Stimulated activated CD4-positive, alpha-beta T cell treated with anti-CD3 and anti-CD28 coated beads, Interleukin-1b, Interleukin-23, amount 100 ng/mL, for 1 hour (primary cell): Measurements from ENCODE around the gene ZNF792.
"Not testable (repeated sequence)": the region's sequence is repeated elsewhere in the genome, so short reads cannot be mapped to it uniquely, and the experiment has no call there.

ENCODE experiments used
- DNase-seq, 2 donors: peaks; one replicate each; pipeline ENCODE4 v3.0.0-alpha.2; 2020; ENCODE audit warnings: low read depth in 2 of 2

Gene ZNF792

GRCh38 chr19:34970185-34970780, 6.3 kb upstream of the ZNF792 start:
- not testable (repeated sequence) for DNase-seq

DNA sequence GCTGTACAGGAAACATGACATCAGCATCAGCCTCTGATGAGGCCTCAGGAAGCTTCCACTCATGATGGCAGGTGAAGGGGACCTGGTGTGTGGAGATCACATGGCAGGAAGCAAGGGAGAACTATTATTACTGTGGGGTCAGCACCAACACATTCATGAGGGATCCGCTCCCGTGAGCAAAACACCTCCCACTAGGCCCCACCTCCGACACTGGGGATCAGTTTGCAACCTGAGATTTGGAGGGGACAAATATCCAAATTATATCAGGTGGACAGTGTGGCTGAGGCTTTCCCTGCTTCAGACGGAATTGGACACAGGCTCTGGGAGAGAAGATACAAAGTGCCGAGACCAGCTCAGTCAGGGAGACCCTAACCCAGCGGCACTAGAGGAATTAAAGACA, 5.7 kb upstream of the ZNF792 start:
- no peak for DNase-seq

DNA sequence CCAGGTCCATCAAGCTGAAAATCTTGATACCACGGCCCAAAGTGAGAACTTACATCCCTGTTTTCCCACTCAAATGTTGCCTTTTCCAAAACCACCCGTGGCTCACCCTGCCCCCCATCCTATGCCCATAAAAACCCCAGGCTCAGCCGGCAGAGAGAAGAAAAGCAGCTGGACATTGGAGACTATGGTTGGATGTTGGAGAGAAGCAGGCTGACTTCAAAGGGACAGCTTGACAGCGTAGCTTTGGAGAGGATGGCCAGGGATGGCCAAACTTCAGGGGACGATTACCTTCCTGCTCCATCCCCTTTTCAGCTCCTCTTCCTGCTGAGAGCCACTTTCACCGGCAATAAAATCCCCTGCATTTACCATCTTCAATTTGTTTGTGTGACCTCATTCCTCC, 3.5 kb upstream of the ZNF792 start:
- no peak for DNase-seq

DNA sequence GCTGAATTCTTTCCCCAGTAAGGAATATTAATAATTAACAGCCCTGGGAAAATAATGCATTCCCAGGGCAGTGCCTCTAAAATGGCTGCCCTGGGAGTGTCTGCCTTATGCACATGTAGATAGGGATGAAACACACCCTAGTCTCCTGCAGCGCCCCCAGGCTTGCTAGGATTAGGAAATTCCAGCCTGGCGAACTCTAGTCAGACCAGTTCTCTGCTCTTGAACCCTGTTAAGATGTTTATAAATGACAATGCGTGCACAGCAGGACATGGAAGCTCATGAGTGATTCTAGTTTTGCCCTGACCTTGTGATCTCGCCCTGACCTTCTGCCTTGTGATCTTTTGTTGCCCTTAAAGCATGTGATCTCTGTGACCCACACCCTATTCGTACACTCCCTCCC, 1.5 kb upstream of the ZNF792 start:
- DNase-seq, result not testable (repeated sequence)

- DNase-seq, result no peak
Observed at GRCh38 chr19:34964598-34964997, 569 bp upstream of the ZNF792 start.

GRCh38 chr19:34962687-34963572, 1.1 kb downstream of the ZNF792 start:
- DNase-seq, result no peak

DNA sequence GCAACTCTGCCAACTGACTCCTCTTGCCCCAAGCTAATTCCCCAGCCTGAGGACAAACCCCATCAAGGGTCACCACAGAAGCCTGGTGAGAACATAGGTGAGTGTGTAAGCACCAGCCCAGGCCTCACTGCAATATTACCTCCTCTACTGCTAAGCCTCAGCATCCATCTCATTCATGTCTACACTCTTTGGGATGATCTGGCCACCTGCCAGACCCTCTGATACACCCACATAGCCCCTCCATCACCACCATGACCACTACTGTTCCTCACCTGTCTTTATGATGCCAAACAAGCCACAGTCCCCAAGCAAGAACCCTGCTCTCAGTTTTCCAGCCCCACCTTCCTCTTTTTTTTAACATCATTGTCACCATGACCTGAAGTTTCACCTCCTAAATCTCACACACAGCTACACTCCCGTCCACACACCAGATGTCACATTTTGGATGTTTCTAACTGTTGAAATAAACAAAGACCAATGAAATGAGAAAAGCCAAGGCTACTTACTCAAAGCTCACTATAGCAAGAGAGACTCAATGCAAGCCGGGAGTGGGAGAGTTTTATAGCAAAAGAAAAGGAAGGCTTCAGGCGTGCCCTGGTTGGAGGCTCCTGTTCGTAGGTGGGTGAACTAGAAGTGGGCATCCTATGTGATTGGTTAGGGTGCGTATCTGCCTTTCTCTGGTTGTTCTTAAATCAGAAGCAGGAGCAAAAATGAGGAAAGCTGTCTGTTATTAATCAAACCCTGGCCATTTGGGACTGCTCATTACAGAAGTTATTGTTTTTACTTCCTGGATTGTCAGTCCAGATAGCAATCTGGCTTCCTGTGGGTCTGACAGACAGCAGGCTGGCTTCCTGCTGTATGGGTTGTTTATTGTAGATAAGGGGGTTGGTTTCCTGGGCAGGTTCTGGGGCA, 2.0 kb downstream of the ZNF792 start:
- DNase-seq, result no peak

- DNase-seq, result no peak
Observed at GRCh38 chr19:34960940-34961679, 2.9 kb downstream of the ZNF792 start.

GRCh38 chr19:34960103-34960805, 3.8 kb downstream of the ZNF792 start:
- DNase-seq, result no peak

GRCh38 chr19:34959021-34959420, 5.0 kb downstream of the ZNF792 start:
- no peak for DNase-seq

- no peak for DNase-seq
Observed at GRCh38 chr19:34957830-34958751, 5.9 kb downstream of the ZNF792 start.

GRCh38 chr19:34953092-34953491, 10.9 kb downstream of the ZNF792 start:
- DNase-seq, result no peak

- no peak for DNase-seq
Observed at GRCh38 chr19:34943861-34944573, 20.0 kb downstream of the ZNF792 start.

- DNase-seq, result no peak
Observed at GRCh38 chr19:34938886-34939285, 25.1 kb downstream of the ZNF792 start.

DNA sequence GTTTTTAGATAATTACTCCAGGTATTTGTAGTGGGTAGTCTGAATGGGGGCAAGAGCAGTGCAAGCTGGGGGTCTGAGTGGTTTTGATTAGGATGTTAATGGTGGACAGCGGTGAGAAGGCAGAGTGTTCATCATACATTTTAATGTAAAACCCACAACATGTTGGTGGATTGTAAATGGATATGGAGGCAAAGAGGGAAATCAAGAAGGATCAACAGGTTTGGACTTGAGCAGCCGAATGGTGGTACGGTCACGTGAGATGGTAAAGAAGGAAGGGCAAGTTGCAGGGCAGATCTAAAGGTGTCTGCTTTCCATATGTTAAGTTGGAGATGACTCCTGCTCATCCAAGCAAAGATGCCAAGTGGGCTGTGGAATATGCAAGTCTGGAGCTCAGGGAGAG, 27.8 kb downstream of the ZNF792 start:
- no peak for DNase-seq

DNA sequence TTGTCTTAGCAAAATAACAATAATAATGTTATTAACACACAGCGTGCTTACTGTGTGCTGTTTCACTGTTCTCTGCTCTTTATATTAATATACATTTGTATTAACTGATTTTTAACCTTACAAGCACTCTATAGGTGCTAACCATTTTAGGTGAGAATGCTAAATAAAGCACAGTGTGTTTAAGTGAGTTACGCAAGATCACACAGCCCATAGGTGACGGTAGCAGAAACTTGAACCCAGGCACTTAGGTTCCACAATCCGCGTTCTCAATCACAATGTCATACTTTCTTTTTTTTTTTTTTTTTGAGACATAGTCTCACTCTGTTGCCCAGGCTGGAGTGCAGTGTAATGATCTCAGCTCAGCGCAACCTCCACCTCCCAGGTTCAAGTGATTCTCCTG, 31.5 kb downstream of the ZNF792 start:
- DNase-seq, result no peak

GRCh38 chr19:34926685-34927375, 37.2 kb downstream of the ZNF792 start, which contains the start of gene ZNF30:
TSS of gene ZNF30 (plus strand) at chr19:34926903. CDS start at chr19:34929948, 3,045 bp downstream.
- DNase-seq, result peak; percentile 39 to 59

DNA sequence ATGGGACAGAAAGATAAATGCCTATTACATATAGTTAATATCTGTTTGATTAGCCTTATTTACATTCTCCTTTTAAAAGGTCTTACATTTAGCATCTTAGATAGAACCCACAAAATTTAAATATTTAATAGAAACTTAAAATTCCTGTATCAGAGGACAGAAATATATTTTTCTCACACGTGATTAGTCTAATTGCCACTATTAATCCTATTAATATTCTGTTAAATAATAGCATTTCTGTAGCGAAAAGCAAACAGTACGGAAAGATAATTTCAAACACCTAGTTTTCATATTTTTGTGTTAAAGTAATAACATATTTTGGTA, 37.7 kb downstream of the ZNF792 start:
- no peak for DNase-seq
